SJCRH30 (cell line): Measurements from ENCODE around the gene IFT57. TPM values are rescaled to one million over a fixed set of nuclear protein-coding genes. Genes with fewer than 3 reads are reported as not detected.
"Not testable (repeated sequence)": the region's sequence is repeated elsewhere in the genome, so short reads cannot be mapped to it uniquely, and the experiment has no call there.

Experiments used
- DNase-seq, 2 experiments: peaks; one replicate each; pipeline ENCODE4 v3.0.0-alpha.2; 2015 to 2020
- H3K27ac ChIP-seq: fragments of 250-450 bp; sonication (Bioruptor Pico); 2 replicates; pipeline ENCODE4 v1.5.1; 2020; ENCODE audit warnings: mild to moderate bottlenecking, moderate library complexity
- H3K27me3 ChIP-seq: fragments of 250-450 bp; sonication (Bioruptor Pico); 2 replicates; pipeline ENCODE4 v1.5.1; 2020; ENCODE audit warnings: mild to moderate bottlenecking, moderate library complexity
- H3K36me3 ChIP-seq: fragments of 250-450 bp; sonication (Bioruptor Pico); 2 replicates; pipeline ENCODE4 v1.5.1; 2020; ENCODE audit warnings: mild to moderate bottlenecking, moderate library complexity
- H3K4me1 ChIP-seq: fragments of 250-450 bp; sonication (Bioruptor Pico); 2 replicates; pipeline ENCODE4 v1.5.1; 2020; ENCODE audit warnings: mild to moderate bottlenecking, moderate library complexity
- H3K4me3 ChIP-seq: fragments of 250-450 bp; sonication (Bioruptor Pico); 2 replicates; pipeline ENCODE4 v1.5.1; 2020; ENCODE audit warnings: mild to moderate bottlenecking, moderate library complexity
- H3K9me3 ChIP-seq: fragments of 250-450 bp; sonication (Bioruptor Pico); replicated peaks from 2 replicates; pipeline ENCODE4 v1.5.1; 2020; ENCODE audit warnings: mild to moderate bottlenecking, moderate library complexity
- total RNA-seq: library from RNA; depleted of rRNA; stranded (reverse); fragments of >200 nt; shearing (Covaris generic); gene quantifications from 2 replicates; pipeline ENCODE4 v1.2.3, GENCODE V29; 2014

The IFT57 gene
- total RNA-seq, 1 experiment from 2014 or later, result 25.6 TPM

DNA sequence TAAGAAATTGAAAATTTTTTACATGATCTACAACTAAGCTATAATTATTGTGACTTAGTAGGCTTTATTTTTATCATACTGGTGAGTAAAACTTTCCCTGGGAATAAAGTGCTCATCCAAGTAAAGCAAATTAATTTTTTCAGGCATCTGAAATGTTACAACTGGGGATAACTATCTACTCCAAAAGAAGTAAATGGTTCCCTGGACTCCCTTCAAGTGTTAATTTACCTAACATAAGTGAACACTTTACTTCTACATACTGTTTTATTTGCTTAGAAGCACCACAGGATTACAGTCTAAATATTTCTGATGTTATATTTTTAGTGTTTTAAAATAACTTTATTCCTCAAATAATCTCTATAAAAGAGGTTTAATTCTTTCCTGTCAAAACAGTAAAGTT is 57.8 kb downstream of the IFT57 start:
- DNase-seq, result no peak
- H3K4me3 ChIP-seq, result no peak overlapping the region
- no peaks in the 10 kb centered on the region for H3K27me3 ChIP-seq
- no peak overlapping the region for H3K27ac ChIP-seq
- H3K36me3 ChIP-seq, result peaks cover 3% of the 10 kb centered on the region; the same call in 1 of the 2 replicates
- H3K9me3 ChIP-seq, result no peaks in the 10 kb centered on the region
- no peaks in the 10 kb centered on the region for H3K4me1 ChIP-seq

DNA sequence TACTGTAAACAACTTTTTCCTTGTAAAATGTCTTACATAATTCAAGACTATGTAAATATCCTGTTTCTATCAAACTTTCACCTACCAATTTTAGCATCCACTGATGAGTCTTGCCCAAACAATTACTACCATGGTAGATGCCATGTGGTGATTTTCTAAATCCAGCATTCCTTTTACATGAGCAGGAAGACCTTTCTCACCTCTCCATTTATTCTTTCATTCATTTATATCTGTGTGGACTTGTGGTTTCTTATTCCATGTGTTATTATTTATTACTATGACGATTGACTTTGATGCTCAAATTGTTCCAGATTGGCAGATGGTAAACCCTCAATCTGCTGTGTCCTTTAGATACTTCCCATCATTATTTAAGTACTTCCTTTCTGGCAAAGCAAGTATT is 62.4 kb downstream of the IFT57 start:
- Histone ChIP-seq H3K27ac (no peak overlapping the region), H3K4me1 (no peaks in the 10 kb centered on the region), H3K27me3 (no peaks in the 10 kb centered on the region), H3K4me3 (no peak overlapping the region), H3K9me3 (no peaks in the 10 kb centered on the region), H3K36me3 (peaks cover 2% of the 10 kb centered on the region; the same call in 1 of the 2 replicates)
- no peak for DNase-seq

DNA sequence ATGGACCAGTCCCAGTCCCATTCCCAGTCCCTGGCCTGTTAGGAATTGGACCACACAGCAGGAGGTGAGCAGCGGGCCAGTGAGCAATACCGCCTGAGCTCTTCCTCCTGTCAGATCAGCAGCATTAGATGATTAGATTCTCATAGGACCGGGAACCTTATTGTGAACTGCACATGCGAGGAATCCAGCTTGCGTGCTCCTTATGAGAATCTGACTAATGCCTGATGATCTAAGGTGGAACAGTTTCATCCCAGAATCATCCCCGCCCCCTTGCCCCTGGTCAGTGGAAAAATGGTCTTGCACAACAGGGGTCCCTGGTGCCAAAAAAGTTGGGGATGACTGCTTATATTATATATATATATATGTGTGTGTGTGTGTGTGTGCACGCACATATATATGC is 63.1 kb downstream of the IFT57 start:
- Histone ChIP-seq H3K36me3 (no peaks in the 10 kb centered on the region), H3K9me3 (no peaks in the 10 kb centered on the region), H3K4me1 (no peaks in the 10 kb centered on the region), H3K27me3 (no peaks in the 10 kb centered on the region), H3K4me3 (no peak overlapping the region), H3K27ac (no peak overlapping the region)
- DNase-seq, result no peak

DNA sequence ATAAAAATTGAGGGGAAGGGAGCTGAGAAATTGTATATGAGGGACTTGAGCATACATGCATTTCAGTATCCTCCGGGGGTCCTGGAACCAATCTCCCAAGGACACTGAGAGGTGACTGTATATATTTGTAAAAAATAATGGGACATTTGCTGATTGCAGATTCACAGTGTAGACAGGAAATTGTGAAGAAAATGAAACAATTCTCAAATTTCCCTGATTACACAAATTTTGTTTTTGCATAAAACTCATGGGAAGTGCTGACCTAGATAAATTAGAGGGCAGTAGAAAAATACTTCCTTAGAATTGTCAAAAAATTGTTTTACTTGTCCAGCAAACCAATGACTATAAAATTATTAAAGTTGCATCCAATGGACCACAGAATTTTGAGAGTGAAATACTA is 64.0 kb downstream of the IFT57 start:
- no peaks in the 10 kb centered on the region for H3K36me3 ChIP-seq
- H3K4me1 ChIP-seq, result no peaks in the 10 kb centered on the region
- no peak overlapping the region for H3K27ac ChIP-seq
- DNase-seq, result no peak
- no peak overlapping the region for H3K4me3 ChIP-seq
- H3K9me3 ChIP-seq, result no peaks in the 10 kb centered on the region
- no peaks in the 10 kb centered on the region for H3K27me3 ChIP-seq

DNA sequence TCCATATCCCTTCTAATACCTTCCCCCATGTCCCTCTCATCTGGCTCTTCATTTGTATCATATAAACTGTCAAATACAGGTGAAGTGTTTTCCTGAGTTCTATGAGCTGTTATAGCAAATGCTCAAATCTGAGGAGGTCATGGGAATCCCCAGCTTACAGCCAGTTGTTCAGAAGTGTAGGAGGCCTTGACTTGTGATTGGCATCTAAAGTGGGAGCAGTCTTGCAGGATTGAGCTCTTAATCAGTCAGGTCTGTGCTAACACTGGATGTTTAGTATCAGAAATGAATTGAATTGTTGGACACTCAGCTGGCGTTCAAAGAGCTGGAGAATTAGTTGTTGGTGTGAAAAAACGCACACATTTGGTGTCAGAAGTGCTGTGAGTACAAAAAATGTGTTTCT is 65.0 kb downstream of the IFT57 start:
- no peak for DNase-seq
- no peak overlapping the region for H3K4me3 ChIP-seq
- no peaks in the 10 kb centered on the region for H3K9me3 ChIP-seq
- H3K4me1 ChIP-seq, result no peaks in the 10 kb centered on the region; the same call in 1 of the 2 replicates
- no peaks in the 10 kb centered on the region for H3K36me3 ChIP-seq
- H3K27ac ChIP-seq, result no peak overlapping the region
- H3K27me3 ChIP-seq, result no peaks in the 10 kb centered on the region

DNA sequence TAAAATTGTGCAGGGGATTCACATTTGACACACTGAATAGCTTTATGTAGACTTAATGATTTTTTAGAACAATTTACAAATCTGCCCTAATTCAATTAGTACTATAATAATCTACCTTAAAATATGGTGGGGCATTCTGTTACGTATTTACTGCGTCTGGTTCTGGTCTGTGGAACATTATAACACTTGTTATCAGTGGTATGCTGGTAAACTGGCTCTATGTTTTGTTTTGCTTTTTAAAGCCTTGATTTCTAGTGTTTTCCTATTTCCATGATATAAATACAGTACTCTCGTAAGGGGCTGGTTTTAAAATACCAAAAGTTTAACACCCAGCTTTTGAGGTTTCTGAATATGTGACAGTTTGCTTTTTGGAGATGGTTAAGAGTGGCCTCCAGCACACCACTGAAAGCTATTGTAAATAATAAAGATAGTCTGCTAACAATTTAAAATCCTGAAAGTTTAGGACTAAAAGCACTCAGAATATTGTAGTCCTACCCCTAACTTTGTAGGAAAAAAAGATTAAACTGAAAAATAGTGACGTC is 65.8 kb downstream of the IFT57 start:
- Histone ChIP-seq H3K27me3 (no peaks in the 10 kb centered on the region), H3K9me3 (no peaks in the 10 kb centered on the region), H3K4me3 (no peak overlapping the region), H3K27ac (no peak overlapping the region), H3K36me3 (no peaks in the 10 kb centered on the region), H3K4me1 (no peaks in the 10 kb centered on the region; the same call in 1 of the 2 replicates)
- DNase-seq, result no peak

DNA sequence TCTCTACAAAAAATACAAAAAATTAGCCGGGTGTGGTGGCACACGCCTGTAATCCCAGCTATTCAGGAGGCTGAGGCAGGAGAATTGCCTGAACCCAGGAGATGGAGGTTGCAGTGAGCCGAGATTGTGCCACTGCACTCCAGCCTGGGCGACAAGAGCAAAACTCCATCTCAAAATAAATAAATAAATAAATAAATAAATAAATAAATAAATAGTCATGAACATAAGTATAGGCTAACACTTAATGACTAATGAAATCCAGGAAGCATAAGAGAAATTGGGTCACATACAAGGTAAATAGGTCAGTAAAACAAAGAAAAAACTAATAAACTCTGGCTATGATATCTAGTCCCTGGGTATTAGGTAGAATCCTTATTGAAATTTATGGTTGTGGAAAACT is 66.6 kb downstream of the IFT57 start:
- not testable (repeated sequence) for H3K4me3 ChIP-seq, DNase-seq, H3K27me3 ChIP-seq, H3K36me3 ChIP-seq, H3K27ac ChIP-seq, H3K9me3 ChIP-seq, H3K4me1 ChIP-seq

DNA sequence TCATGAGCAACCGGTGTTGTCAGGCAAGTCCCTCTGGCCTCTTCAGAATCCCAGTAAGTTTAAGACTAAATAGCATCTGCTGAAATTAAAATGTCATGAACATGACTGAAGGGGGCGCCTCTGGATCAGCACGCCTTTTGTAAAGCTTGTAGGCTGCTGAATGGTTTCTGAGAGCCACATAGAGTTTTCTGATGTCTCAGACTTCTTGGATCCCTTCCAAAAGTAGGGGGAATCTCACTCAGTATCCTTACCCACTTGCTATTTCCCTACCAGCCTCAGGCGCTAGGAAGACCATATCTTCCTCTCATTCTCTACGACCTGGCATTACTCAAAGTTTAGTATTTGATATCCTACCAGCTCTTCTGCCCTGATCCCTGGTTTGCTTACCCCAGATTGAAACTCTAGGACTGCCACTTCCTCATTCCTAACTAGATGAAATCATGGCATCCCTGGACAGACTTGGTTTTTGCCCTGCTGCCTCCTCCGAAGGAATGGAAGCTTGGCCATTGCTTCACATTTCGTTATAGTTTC is 68.7 kb downstream of the IFT57 start:
- no peaks in the 10 kb centered on the region for H3K27me3 ChIP-seq
- DNase-seq, result peak; percentile 44 to 67
- no peaks in the 10 kb centered on the region; the same call in 1 of the 2 replicates for H3K4me1 ChIP-seq
- no peaks in the 10 kb centered on the region for H3K36me3 ChIP-seq
- no peak overlapping the region for H3K4me3 ChIP-seq
- no peaks in the 10 kb centered on the region for H3K9me3 ChIP-seq
- no peak overlapping the region for H3K27ac ChIP-seq

DNA sequence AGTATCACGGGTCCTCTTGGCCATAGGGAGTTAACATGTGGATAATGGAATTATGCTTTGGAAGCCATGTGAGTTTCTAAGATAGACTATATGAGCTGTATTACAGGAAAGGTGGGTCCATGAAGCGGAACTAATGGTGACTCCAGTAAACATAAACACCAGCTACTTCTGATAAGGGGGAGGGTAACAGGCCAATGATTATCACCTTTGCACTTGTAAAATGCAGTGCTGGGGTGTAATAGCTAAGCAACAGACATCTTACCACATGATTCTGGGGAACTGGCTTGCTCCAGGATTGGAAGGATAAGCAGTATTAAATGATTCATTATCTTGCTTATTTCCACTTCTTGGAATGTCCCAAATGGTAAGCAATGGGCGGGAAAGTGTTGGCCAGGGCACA is 70.0 kb downstream of the IFT57 start:
- Histone ChIP-seq H3K4me3 (no peak overlapping the region), H3K4me1 (no peaks in the 10 kb centered on the region; the same call in 1 of the 2 replicates), H3K9me3 (no peaks in the 10 kb centered on the region), H3K27me3 (no peaks in the 10 kb centered on the region), H3K36me3 (no peaks in the 10 kb centered on the region), H3K27ac (no peak overlapping the region)
- DNase-seq, result no peak

DNA sequence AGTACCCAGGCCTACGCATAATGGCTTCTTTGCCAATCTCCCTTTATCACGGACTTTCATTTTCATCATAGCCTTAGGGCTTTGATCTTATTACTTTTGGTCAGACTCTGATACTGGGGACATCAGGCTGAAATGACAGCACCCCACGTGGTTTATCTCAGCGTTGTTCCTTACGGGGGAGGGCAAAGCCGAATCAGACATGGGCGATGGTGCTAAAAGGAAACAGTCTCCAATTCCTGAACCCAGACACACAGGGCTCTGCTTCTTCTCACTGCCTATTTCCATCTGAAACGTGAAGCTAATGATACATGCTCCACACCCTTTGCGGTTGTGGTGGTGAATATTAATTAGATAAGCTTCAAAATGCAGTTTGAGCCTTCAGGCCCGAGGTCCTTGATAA is 72.0 kb downstream of the IFT57 start:
- H3K9me3 ChIP-seq, result no peaks in the 10 kb centered on the region
- no peaks in the 10 kb centered on the region for H3K36me3 ChIP-seq
- DNase-seq, result no peak
- H3K4me3 ChIP-seq, result no peak overlapping the region
- H3K27ac ChIP-seq, result no peak overlapping the region
- H3K27me3 ChIP-seq, result no peaks in the 10 kb centered on the region
- H3K4me1 ChIP-seq, result no peaks in the 10 kb centered on the region; the same call in 1 of the 2 replicates

DNA sequence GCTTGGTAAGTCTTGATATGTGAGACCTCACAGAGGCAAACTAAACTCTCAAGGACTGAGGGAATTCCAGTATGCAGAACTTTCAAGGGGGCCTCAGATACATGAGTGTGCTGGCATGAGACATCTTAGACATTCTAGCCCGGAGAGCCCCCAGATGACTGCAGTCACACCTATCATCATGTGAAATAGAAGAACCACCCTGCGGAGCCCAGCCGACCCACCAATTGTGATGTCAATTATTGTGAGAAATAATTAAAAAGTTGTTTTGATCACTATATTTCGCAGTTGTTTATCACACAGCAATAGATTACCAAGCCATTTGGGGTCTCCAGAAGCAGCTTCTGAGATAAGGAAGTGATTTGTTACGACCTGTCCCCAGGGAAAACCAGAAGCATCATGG is 76.1 kb downstream of the IFT57 start:
- no peaks in the 10 kb centered on the region for H3K36me3 ChIP-seq
- no peak overlapping the region for H3K4me3 ChIP-seq
- no peak for DNase-seq
- H3K4me1 ChIP-seq, result no peaks in the 10 kb centered on the region
- no peak overlapping the region for H3K27ac ChIP-seq
- H3K27me3 ChIP-seq, result no peaks in the 10 kb centered on the region
- H3K9me3 ChIP-seq, result no peaks in the 10 kb centered on the region

DNA sequence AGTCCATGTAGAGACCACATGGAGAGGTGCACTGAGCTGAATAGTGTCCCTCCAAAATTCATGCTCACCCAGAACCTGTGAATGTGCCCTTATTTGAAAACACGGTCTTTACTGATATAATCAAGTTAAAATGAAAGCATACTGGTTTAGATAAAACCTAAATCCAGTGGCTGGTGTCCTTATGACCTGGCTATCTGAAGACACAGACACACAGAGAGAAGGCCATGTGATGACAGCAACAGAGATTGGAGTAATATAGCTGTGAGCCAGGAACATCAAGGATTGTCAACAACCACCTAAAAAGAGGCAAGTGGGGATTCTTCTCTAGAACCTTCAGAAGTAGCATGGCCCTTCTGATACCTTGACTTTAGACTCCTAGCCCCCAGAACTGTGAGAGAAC is 76.6 kb downstream of the IFT57 start:
- no peak for DNase-seq
- H3K27me3 ChIP-seq, result no peaks in the 10 kb centered on the region
- no peaks in the 10 kb centered on the region for H3K36me3 ChIP-seq
- H3K4me3 ChIP-seq, result no peak overlapping the region
- H3K9me3 ChIP-seq, result no peaks in the 10 kb centered on the region
- no peaks in the 10 kb centered on the region for H3K4me1 ChIP-seq
- H3K27ac ChIP-seq, result no peak overlapping the region

DNA sequence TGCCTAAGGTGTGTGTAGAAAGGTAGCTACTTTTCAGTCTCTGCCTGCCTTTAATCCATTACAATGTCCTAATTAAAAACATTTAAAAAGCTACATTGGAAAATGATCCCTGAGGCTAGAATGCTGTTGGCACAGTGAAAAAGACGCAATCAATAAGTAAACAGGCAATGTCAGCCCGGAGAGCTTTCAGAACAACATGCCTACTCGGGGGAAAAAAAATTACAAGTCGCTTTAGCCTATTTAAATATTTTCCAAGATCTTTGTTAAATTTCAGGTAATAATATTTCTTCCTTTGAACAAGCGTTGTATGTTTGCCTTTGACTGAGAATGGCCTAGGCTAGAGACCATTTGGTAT is 84.8 kb downstream of the IFT57 start:
- H3K27me3 ChIP-seq, result no peaks in the 10 kb centered on the region
- DNase-seq, result no peak
- H3K4me1 ChIP-seq, result peaks cover 10% of the 10 kb centered on the region
- no peaks in the 10 kb centered on the region for H3K36me3 ChIP-seq
- no peak overlapping the region for H3K4me3 ChIP-seq
- H3K27ac ChIP-seq, result no peak overlapping the region
- no peaks in the 10 kb centered on the region; the same call in 1 of the 2 replicates for H3K9me3 ChIP-seq

DNA sequence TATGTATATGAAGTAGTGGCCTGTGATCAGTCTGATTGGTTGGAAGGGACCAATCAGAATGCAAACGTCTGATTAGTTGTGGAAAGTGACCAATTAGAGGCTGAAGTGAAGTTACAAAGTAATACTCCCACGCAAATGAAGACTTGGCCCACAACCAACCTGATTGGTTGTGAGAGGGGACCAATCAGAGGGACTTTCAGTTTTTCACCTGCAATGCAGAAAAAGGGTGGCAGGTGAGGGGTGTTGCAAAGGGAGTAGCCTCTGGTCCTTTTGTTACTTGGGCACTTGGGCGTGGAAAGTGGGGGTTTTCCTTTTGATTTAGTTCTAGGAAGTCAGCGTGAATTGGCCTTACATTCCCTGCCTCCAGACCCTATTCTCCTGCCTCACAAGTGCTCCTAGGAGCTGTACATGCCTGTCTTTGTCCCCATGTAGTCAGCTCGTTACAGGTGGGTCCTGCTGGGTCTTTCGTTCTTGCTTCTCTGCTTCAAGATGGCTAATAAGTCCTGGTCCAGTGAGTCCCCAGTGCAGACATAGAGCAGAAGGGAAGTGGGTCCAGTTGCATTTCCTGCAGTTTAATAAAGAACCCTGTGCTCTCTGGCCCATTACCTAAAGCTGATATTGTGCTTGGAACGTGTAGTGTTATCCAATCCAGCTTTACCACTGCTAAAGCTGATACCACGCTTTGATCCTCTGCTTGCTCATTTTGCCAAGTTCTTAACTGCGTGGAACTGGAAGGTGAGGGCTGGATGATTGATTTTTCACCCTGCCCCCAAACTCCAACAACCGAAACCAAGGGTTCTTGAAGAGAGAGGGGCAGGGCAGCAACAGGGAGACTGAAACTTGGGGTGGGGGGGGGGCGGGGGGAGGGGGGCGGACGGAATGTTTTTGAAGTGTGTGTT is 85.4 kb downstream of the IFT57 start:
- Histone ChIP-seq H3K36me3 (no peaks in the 10 kb centered on the region), H3K9me3 (no peaks in the 10 kb centered on the region; the same call in 1 of the 2 replicates), H3K4me1 (peaks cover 16% of the 10 kb centered on the region), H3K27me3 (no peaks in the 10 kb centered on the region), H3K27ac (no peak overlapping the region), H3K4me3 (no peak overlapping the region)
- DNase-seq, result no peak

DNA sequence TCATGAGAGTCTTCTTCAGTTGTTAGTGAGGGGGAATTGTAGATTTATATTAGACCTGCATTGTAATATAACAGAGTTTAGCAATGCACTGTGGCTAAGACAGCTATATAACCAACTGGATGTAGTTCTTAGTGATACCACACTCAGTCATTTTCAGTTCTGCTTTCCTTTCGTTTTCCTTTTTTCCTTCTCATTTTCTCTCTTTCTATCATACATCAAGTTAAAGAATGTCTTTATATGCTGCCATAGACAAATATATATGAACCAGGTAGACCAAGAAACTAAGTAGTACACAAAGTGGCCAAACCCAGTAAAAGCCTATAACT is 87.7 kb downstream of the IFT57 start:
- H3K9me3 ChIP-seq, result no peaks in the 10 kb centered on the region; the same call in 1 of the 2 replicates
- no peak for DNase-seq
- H3K27ac ChIP-seq, result no peak overlapping the region
- no peak overlapping the region for H3K4me3 ChIP-seq
- no peaks in the 10 kb centered on the region for H3K27me3 ChIP-seq
- H3K4me1 ChIP-seq, result peaks cover 35% of the 10 kb centered on the region
- H3K36me3 ChIP-seq, result no peaks in the 10 kb centered on the region
